GM13976 (cell line): ENCODE measurements around the gene ITGA11.

Source experiments
- DNase-seq: peaks from one replicate; pipeline ENCODE4 v3.0.0; 2012; ENCODE audit warnings: low spot score
- CTCF ChIP-seq: IDR thresholded peaks from 2 replicates; pipeline ENCODE4 v1.5.1; 2012; ENCODE audit warnings: borderline replicate concordance, mild to moderate bottlenecking; ENCODE audit not compliant: insufficient read depth; ENCODE audit errors: extremely low read depth, missing control alignments, control extremely low read depth
- in situ Hi-C: fragments of 300-500 bp; cut with MboI; formaldehyde crosslinking; loops from one replicate; pipeline ENCODE4 v1.12.0; 2022; ENCODE audit warnings: low sequenced_read_pairs, mixed read lengths, inconsistent platforms; ENCODE audit not compliant: unreplicated experiment

ITGA11 gene

GRCh38 chr15:68377766-68378165 lies 54.2 kb downstream of the ITGA11 start:
- no peak for TF ChIP-seq CTCF
- no peak for DNase-seq
- in situ Hi-C loops = no loop called here

DNA sequence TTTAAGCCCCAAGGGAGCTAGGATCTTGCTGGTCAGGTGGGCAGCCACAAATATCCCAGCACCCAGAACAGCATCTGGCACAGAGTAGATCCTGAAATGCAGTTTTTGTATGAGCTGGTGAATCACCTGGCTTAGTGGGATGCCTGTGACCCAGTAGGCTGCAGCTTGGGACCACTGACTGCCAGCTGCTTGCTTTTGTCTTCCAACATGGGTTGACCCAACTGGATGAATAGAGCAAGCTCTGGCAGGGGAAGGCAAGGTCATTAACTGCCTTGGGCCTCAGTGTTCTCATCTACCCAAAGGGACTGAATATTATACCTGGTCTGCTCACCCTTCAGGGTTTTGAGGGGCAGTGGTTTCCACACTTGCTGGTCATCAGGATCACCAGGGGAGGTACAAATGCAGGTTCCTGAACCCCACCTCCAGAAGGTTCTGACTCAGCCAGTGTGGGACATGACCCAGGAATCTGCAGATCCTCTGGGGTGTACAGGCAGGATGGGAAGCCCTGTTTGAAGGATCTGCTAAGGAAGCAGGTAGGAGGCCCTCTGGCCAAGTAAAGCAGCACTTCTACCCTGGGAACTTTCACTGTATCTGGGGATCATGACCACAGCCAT lies 55.4 kb downstream of the ITGA11 start:
- no peak for DNase-seq
- in situ Hi-C loops = no loop called here
- TF ChIP-seq CTCF = no peak

GRCh38 chr15:68375716-68376220 lies 56.2 kb downstream of the ITGA11 start:
- DNase-seq = no peak
- TF ChIP-seq CTCF = no peak
- in situ Hi-C loops = no loop called here

DNA sequence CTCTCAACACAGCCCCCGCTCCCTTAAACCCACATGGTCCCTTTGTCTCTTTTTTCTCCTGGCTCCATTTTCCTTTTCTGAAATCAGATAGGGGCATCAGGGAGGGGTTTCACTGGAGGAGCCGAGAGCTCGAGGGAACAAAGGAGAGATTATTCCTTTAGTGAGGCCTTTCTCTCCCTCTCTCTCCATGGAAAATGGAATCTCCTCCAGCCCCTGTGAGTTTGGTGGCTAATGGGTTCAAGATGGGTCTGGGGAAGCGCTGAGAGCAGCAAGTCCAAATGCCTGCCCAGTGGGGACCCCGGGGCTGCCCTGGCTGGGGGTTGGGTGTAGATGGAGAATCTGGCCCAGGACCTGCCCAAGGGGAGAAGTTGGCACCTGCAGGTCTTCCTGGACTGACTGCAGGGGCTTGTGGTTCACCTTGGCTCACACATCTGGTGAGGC lies 56.8 kb downstream of the ITGA11 start:
- DNase-seq = no peak
- no peak for TF ChIP-seq CTCF
- in situ Hi-C loops = no loop called here

DNA sequence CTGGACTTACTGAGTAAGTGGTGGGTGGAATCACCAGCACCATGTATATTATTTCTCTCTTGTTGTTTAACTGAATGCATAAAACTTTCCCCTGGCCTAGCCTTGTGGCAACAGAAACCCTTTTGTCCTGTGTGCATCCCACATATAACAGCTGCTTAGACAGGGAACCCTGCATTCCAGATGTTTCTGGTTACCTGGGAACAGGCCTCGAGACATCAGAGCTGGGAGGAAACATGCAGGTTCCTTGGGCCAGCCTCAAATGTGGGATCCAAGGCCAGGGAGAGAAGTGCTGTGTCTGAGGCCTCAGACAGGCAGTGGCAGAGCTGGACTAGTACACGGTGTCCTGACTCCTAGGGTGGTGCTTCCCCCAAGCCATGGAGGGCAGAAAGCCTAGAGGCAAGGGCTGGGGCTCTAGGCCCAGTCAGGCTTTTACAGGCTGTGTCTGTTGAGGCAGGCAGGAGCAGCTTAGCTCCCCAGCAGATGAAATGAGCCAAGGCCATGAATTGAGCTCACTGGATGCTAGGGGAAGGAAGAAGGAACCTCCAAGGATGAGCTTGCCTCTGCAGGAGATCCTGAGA lies 57.7 kb downstream of the ITGA11 start:
- TF ChIP-seq CTCF = no peak
- in situ Hi-C loops = no loop called here
- DNase-seq = no peak

- no peak for DNase-seq
- in situ Hi-C loops = no loop called here
These were observed 58.9 kb downstream of the ITGA11 start for GRCh38 chr15:68373028-68373427.

More at GRCh38 chr15:68373028-68373427, 58.9 kb downstream of the ITGA11 start:
- TF ChIP-seq CTCF = no peak
